ENCODE data around the gene NPW. TPM values are rescaled to one million over a fixed set of nuclear protein-coding genes. Genes with fewer than 3 reads are reported as not detected.

NPW gene
- total and polyA plus RNA-seq, 9 of the 15 experiments (the other 6 are each of a cell fraction or from before 2014, with no cell fraction given): 0.14 to 4.0 (median 2.6) TPM; not detected in 4

DNA sequence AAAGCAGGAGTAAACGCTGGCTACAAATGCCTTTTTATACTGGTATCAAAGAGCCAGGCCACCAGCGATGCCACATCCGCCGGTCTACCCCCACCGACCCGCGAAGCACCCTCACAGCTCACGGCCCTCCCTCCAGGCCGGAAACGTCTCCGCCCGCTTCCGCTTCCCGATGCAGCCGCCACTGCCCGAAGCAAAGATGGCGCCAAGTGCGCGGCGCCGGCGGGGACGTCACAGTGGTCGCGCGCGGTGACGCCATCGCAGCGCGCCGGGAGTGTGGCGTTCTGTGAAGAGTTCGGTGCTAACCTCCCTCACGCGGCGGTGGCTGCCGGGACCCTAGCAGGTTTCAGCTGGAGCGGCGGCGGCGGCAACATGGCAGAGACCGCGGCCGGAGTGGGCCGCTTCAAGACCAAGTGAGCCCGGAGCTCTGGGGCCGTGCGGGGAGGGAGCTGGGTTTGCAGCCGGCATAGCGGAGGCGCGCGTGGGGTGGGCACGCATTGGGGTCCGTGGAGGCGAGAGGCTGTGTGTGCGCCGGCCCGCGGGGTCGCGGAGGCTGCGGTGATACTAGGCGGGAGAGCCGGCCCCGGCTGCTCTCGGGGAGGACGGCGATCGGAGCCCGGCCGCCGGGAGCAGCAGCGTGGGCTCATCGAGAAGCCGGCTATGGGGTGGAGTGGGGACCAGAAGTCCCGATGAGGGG is 47.6 kb upstream of the NPW start, which contains the start of gene TBL3 (continued):
- TF ChIP-seq, protein P1, sequence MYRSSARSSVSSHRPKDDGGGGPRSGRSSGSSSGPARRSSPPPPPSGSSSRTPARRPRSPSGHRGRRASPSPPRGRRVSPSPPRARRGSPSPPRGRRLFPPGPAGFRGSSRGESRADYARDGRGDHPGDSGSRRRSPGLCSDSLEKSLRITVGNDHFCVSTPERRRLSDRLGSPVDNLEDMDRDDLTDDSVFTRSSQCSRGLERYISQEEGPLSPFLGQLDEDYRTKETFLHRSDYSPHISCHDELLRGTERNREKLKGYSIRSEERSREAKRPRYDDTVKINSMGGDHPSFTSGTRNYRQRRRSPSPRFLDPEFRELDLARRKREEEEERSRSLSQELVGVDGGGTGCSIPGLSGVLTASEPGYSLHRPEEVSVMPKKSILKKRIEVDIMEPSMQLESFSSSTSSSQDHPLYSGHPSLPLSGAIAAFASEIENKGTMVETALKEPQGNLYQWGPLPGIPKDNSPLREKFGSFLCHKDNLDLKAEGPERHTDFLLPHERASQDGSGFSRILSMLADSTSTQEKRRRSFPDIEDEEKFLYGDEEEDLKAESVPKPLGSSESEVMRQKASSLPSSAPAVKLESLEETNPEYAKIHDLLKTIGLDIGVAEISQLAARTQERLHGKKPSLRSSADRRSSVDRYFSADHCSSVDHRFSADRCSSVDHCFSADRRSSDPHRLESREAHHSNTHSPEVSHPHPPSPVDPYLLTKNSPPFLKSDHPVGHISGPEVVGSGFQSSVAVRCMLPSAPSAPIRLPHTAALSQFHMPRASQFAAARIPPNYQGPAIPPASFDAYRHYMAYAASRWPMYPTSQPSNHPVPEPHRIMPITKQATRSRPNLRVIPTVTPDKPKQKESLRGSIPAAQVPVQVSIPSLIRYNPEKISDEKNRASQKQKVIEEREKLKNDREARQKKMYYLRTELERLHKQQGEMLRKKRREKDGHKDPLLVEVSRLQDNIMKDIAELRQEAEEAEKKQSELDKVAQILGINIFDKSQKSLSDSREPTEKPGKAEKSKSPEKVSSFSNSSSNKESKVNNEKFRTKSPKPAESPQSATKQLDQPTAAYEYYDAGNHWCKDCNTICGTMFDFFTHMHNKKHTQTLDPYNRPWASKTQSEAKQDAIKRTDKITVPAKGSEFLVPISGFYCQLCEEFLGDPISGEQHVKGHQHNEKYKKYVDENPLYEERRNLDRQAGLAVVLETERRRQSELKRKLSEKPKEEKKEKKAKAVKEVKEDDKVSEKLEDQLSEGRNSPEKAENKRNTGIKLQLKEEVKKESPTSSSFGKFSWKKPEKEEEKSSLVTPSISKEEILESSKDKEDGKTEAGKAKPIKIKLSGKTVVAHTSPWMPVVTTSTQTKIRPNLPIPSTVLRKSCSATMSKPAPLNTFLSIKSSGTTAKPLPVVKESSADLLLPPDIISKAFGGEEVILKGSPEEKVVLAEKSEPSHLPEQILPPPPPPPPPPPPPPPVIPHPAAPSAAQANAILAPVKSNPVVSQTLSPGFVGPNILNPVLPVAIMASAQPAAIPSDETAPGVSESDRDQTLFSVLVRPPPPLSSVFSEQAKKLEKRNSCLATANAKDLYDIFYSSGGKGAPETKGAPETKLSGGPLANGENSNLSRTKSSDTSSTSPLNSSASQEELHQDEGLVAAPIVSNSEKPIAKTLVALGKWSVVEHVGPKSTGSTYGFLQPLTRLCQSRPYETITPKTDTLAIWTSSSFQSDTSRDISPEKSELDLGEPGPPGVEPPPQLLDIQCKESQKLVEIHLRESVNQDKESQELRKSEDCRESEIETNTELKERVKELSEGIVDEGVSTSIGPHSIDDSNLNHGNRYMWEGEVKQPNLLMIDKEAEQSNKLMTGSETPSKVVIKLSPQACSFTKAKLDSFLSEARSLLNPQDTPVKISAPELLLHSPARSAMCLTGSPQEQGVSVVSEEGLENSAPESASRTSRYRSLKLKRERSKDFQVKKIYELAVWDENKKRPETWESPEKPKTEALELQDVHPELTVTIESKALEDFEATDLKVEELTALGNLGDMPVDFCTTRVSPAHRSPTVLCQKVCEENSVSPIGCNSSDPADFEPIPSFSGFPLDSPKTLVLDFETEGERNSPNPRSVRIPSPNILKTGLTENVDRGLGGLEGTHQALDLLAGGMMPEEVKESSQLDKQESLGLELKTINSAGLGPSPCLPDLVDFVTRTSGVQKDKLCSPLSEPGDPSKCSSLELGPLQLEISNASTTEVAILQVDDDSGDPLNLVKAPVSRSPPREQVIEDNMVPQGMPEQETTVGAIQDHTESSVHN (IDR thresholded peaks at IDR 0.05; ENCODE audit: borderline replicate concordance in 1 of 2, low read depth in 1 of 2): no peak
- TF ChIP-seq LEF1 (IDR thresholded peaks at IDR 0.05): no peak
- TF ChIP-seq TFAM (CRISPR knock-in tag; conservative IDR thresholded peaks at IDR 0.05): no peak
- no peak for TF ChIP-seq TBP (optimal IDR thresholded peaks at IDR 0.05; ENCODE audit: low read depth, low read length)
- TF ChIP-seq BHLHE40 (IDR thresholded peaks at IDR 0.05; ENCODE audit: low read length): peak; percentile 71
- peak; percentile 89 for TF ChIP-seq KDM5B (IDR thresholded peaks at IDR 0.05; ENCODE audit: insufficient replicate concordance, low read depth, low read length)
- TF ChIP-seq CREB1 (IDR thresholded peaks at IDR 0.05): peak; percentile 100
- peak; percentile 100 for TF ChIP-seq CREB1 (CRISPR knock-in tag; IDR thresholded peaks at IDR 0.05)
- TF ChIP-seq CHD1 (IDR thresholded peaks at IDR 0.05; ENCODE audit: low read length): peak; percentile 58
- TF ChIP-seq, protein P2, sequence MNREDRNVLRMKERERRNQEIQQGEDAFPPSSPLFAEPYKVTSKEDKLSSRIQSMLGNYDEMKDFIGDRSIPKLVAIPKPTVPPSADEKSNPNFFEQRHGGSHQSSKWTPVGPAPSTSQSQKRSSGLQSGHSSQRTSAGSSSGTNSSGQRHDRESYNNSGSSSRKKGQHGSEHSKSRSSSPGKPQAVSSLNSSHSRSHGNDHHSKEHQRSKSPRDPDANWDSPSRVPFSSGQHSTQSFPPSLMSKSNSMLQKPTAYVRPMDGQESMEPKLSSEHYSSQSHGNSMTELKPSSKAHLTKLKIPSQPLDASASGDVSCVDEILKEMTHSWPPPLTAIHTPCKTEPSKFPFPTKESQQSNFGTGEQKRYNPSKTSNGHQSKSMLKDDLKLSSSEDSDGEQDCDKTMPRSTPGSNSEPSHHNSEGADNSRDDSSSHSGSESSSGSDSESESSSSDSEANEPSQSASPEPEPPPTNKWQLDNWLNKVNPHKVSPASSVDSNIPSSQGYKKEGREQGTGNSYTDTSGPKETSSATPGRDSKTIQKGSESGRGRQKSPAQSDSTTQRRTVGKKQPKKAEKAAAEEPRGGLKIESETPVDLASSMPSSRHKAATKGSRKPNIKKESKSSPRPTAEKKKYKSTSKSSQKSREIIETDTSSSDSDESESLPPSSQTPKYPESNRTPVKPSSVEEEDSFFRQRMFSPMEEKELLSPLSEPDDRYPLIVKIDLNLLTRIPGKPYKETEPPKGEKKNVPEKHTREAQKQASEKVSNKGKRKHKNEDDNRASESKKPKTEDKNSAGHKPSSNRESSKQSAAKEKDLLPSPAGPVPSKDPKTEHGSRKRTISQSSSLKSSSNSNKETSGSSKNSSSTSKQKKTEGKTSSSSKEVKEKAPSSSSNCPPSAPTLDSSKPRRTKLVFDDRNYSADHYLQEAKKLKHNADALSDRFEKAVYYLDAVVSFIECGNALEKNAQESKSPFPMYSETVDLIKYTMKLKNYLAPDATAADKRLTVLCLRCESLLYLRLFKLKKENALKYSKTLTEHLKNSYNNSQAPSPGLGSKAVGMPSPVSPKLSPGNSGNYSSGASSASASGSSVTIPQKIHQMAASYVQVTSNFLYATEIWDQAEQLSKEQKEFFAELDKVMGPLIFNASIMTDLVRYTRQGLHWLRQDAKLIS (CRISPR knock-in tag; IDR thresholded peaks at IDR 0.05): peak; percentile 85
- TF ChIP-seq TAF9B (IDR thresholded peaks at IDR 0.05; ENCODE audit: partially characterized antibody): peak; percentile 69
- TF ChIP-seq FOXA3 (CRISPR knock-in tag; conservative IDR thresholded peaks at IDR 0.05 in 1 of 2, IDR thresholded peaks at IDR 0.05 in 1 of 2): no peak
- TF ChIP-seq SIN3B (IDR thresholded peaks at IDR 0.05; ENCODE audit: low read depth): peak; percentile 99
- no peak for TF ChIP-seq ZNF217 (CRISPR knock-in tag; IDR thresholded peaks at IDR 0.05)

All from K562 (cell line).